HCT116 (cell line): Measurements from ENCODE around the gene SND1. TPM values are rescaled to one million over a fixed set of nuclear protein-coding genes. Genes with fewer than 3 reads are reported as not detected.

Source experiments
- ATAC-seq: fragments of 200-7000 bp; cut with Tn5 transposase; 2 replicates; pipeline ENCODE4 v1.9.1; 2020; ENCODE audit warnings: mild to moderate bottlenecking, moderate library complexity
- BruUV-seq: library from RNA; stranded (reverse); fragments of 400-500 nt; replicated peaks from 2 replicates; lab custom pipeline; 2021; lab: Mats Ljungman, UMichigan
- CTCF ChIA-PET: fragments of 300-600 bp; sonication (Branson Sonifier 250); formaldehyde crosslinking; loops from one replicate; lab custom pipeline; 2021; ENCODE audit warnings: antibody characterized with exemption; lab: Charles Lee
- POLR2A ChIA-PET: fragments of 300-600, 350-600 bp; sonication (Branson Sonifier 250); formaldehyde crosslinking; loops from one replicate; lab custom pipeline; 2021; ENCODE audit warnings: antibody characterized with exemption; lab: Charles Lee
- RAD21 ChIA-PET, 2 experiments: fragments of 300-600 bp; sonication (Branson Sonifier 250); formaldehyde crosslinking; loops; one replicate each; lab custom pipeline; 2023; ENCODE audit warnings: low total read pairs in 2 of 2; ENCODE audit not compliant: uncharacterized antibody in 2 of 2, unreplicated experiment in 2 of 2, low non-redundant PET in 1 of 2; lab: Charles Lee
- DNase-seq: peaks from one replicate; pipeline ENCODE4 v3.0.0-alpha.2; 2010; ENCODE audit warnings: low read depth, low spot score
- H2AFZ ChIP-seq: fragments of 200-600 bp; shearing (Covaris generic), sonication (generic); 2 replicates; pipeline ENCODE4 v1.6.1; 2017; ENCODE audit warnings: low read depth, mixed run types, mixed read lengths, antibody characterized with exemption, low read length; ENCODE audit not compliant: poor library complexity, severe bottlenecking
- H3K27ac ChIP-seq: 2 replicates; pipeline ENCODE4 v1.5.1; 2012; ENCODE audit warnings: low read depth, low read length
- H3K27me3 ChIP-seq: fragments of 200-600 bp; sonication (generic); 2 replicates; pipeline ENCODE4 v1.6.1; 2016; ENCODE audit warnings: mixed run types, low read length, mixed read lengths; ENCODE audit not compliant: insufficient read depth
- H3K36me3 ChIP-seq, 2 experiments: fragments of 200-500 bp in 1 of 2; fragments of 200-600 bp in 1 of 2; sonication (Bioruptor generic) in 1 of 2; sonication (generic) in 1 of 2; 2 replicates each; pipeline versions ENCODE4 v1.5.1 to v1.6.1; 2014 to 2016; ENCODE audit warnings: low read length in 2 of 2, inconsistent platforms in 1 of 2, mixed read lengths in 1 of 2, mixed run types in 1 of 2; ENCODE audit not compliant: insufficient read depth in 2 of 2, control insufficient read depth in 1 of 2
- H3K4me1 ChIP-seq, 2 experiments: fragments of 200-600 bp in 1 of 2; sonication (generic) in 1 of 2; 2 replicates each; pipeline versions ENCODE4 v1.5.1 to v1.6.1; 2012 to 2017; ENCODE audit warnings: low read length in 2 of 2, inconsistent platforms in 1 of 2, mild to moderate bottlenecking in 1 of 2, mixed read lengths in 1 of 2, mixed run types in 1 of 2, moderate library complexity in 1 of 2; ENCODE audit not compliant: insufficient read depth in 2 of 2, control insufficient read depth in 1 of 2
- H3K4me2 ChIP-seq: fragments of 200-600 bp; sonication (generic); 2 replicates; pipeline ENCODE4 v1.6.1; 2017; ENCODE audit warnings: mixed run types, low read length, mixed read lengths
- H3K4me3 ChIP-seq, 2 experiments: fragments of 200-600 bp in 1 of 2; sonication (generic) in 1 of 2; replicated peaks in 1 of 2; 2 replicates each; pipeline ENCODE4 v1.5.1; 2011 to 2016; ENCODE audit warnings: low read length in 2 of 2, control low read depth in 1 of 2, low read depth in 1 of 2, mild to moderate bottlenecking in 1 of 2, mixed read lengths in 1 of 2, mixed run types in 1 of 2
- H3K79me2 ChIP-seq: fragments of 200-600 bp; sonication (generic); 2 replicates; pipeline ENCODE4 v1.6.1; 2017; ENCODE audit warnings: mild to moderate bottlenecking, mixed run types, low read length, moderate library complexity, mixed read lengths; ENCODE audit not compliant: insufficient read depth
- H3K9ac ChIP-seq: fragments of 200-600 bp; sonication (generic); 2 replicates; pipeline ENCODE4 v1.6.1; 2016; ENCODE audit warnings: low read length, mixed read lengths
- H3K9me2 ChIP-seq: fragments of 200-600 bp; sonication (generic), shearing (Covaris generic); 2 replicates; pipeline ENCODE4 v1.6.1; 2017; ENCODE audit warnings: mixed run types, mild to moderate bottlenecking, moderate library complexity; ENCODE audit not compliant: insufficient read depth
- H3K9me3 ChIP-seq, 2 experiments: fragments of 200-500 bp in 1 of 2; fragments of 200-600 bp in 1 of 2; sonication (Bioruptor generic) in 1 of 2; sonication (generic) in 1 of 2; 2 replicates each; pipeline ENCODE4 v1.6.1; 2014 to 2017; ENCODE audit warnings: low read length in 2 of 2, mixed read lengths in 2 of 2, inconsistent platforms in 1 of 2, low read depth in 1 of 2, mild to moderate bottlenecking in 1 of 2, mixed run types in 1 of 2, moderate library complexity in 1 of 2; ENCODE audit not compliant: control insufficient read depth in 1 of 2, insufficient read depth in 1 of 2
- H4K20me1 ChIP-seq: fragments of 200-600 bp; sonication (generic), shearing (Covaris generic); 2 replicates; pipeline ENCODE4 v1.6.1; 2017; ENCODE audit warnings: mixed run types, mild to moderate bottlenecking, moderate library complexity; ENCODE audit not compliant: insufficient read depth
- CTCF ChIP-seq, 3 experiments: fragments of 200-600 bp in 1 of 3; sonication (generic) in 1 of 3; IDR thresholded peaks in 2 of 3; conservative IDR thresholded peaks in 1 of 3; 2 replicates each; pipeline ENCODE4 v1.5.1; 2012 to 2017; ENCODE audit warnings: low read depth in 2 of 3, low read length in 2 of 3, antibody characterized with exemption in 1 of 3, borderline replicate concordance in 1 of 3, control low read depth in 1 of 3, mild to moderate bottlenecking in 1 of 3, mixed read lengths in 1 of 3, mixed run types in 1 of 3, moderate library complexity in 1 of 3; ENCODE audit not compliant: insufficient read depth in 1 of 3
- EGR1 ChIP-seq: IDR thresholded peaks from 2 replicates; pipeline ENCODE4 v1.6.1; 2012; ENCODE audit warnings: low read depth
- ELF1 ChIP-seq: IDR thresholded peaks from 2 replicates; pipeline ENCODE4 v1.6.1; 2012; ENCODE audit warnings: low read depth, borderline replicate concordance
- EZH2phosphoT487 ChIP-seq: fragments of 200-600 bp; IDR thresholded peaks from 2 replicates; pipeline ENCODE4 v1.6.1; 2018; ENCODE audit warnings: antibody characterized with exemption, borderline replicate concordance
- FOSL1 ChIP-seq: IDR thresholded peaks from 2 replicates; pipeline ENCODE4 v1.6.1; 2012; ENCODE audit warnings: low read depth
- MAX ChIP-seq: IDR thresholded peaks from 2 replicates; pipeline ENCODE4 v1.6.1; 2012
- POLR2A ChIP-seq: IDR thresholded peaks from 2 replicates; pipeline ENCODE4 v1.7.0; 2011; ENCODE audit warnings: borderline replicate concordance; ENCODE audit not compliant: insufficient read depth, insufficient read length; ENCODE audit errors: extremely low read depth
- POLR2AphosphoS5 ChIP-seq: IDR thresholded peaks from 2 replicates; pipeline ENCODE4 v1.6.1; 2011; ENCODE audit warnings: mild to moderate bottlenecking, low read depth, low read length, moderate library complexity
- SP1 ChIP-seq: IDR thresholded peaks from 2 replicates; pipeline ENCODE4 v1.6.1; 2012; ENCODE audit warnings: low read depth
- SRF ChIP-seq: IDR thresholded peaks from 2 replicates; pipeline ENCODE4 v1.6.1; 2012; ENCODE audit warnings: low read depth
- ZBTB33 ChIP-seq: IDR thresholded peaks from 2 replicates; pipeline ENCODE4 v1.6.1; 2011; ENCODE audit warnings: mild to moderate bottlenecking, low read length, moderate library complexity; ENCODE audit not compliant: insufficient replicate concordance; ENCODE audit errors: extremely low read depth
- ZFX ChIP-seq: fragments of 450-650 bp; IDR thresholded peaks from 2 replicates; pipeline ENCODE4 v1.6.1; 2017
- ZNF274 ChIP-seq: fragments of 200-500 bp; sonication (Bioruptor generic); IDR thresholded peaks from 2 replicates; pipeline ENCODE4 v1.6.1; 2014; ENCODE audit warnings: mild to moderate bottlenecking, low read depth, low read length, inconsistent platforms
- intact Hi-C: fragments of 100-400 bp; cut with micrococcal nuclease; formaldehyde crosslinking; loops from 2 replicates; pipeline ENCODE4 v1.10.0; 2022
- total RNA-seq: library from RNA; stranded (reverse); gene quantifications from one replicate; pipeline ENCODE4 v1.2.1, GENCODE V29; 2021; ENCODE audit not compliant: unreplicated experiment

Gene SND1
- total RNA-seq, 1 experiment from 2014 or later: 169 TPM

DNA sequence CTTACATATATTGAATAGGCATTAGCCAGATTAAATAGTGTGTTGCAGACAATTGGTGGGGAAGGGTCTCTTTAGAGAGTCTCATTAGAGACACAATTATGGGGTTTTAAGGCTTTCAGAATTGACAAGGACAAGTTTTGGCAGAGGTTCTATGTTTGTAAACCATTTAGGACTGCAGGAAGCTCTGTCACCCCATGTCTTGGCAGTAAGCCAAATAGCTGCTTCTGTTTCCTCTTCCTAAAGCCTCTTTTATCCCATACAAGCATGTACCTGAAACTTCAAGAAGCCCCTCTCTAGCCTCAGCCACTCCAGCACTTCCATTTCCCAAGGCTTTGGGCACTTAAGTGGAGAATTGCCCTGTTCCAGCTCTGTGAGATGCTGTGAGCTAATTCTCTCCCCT, 401.0 kb downstream of the SND1 start:
- Histone ChIP-seq H3K36me3 (no peaks in the 10 kb centered on the region), H3K9ac (no peak overlapping the region), H3K9me3 (no peaks in the 10 kb centered on the region), H2AFZ (no peak overlapping the region), H3K27me3 (no peaks in the 10 kb centered on the region), H3K4me2 (no peak overlapping the region), H3K79me2 (no peaks in the 10 kb centered on the region), H3K4me3 (no peak overlapping the region), H3K27ac (no peak overlapping the region), H3K9me2 (no peaks in the 10 kb centered on the region), H3K4me1 (no peaks in the 10 kb centered on the region; a peak in 1 of 4 replicates), H4K20me1 (no peaks in the 10 kb centered on the region)
- ChIA-PET CTCF (no interaction called here), POLR2A (no interaction called here), RAD21 (no interaction called here)
- no peak for ATAC-seq
- intact Hi-C loops: no loop called here
- TF ChIP-seq POLR2A (no peak), EZH2phosphoT487 (no peak), ZNF274 (no peak), FOSL1 (no peak), ZFX (no peak), SP1 (no peak), ELF1 (no peak), CTCF (IDR thresholded peaks at IDR 0.05 in 2 of 3, conservative IDR thresholded peaks at IDR 0.05 in 1 of 3; ENCODE audit: borderline replicate concordance in 1 of 3, insufficient read depth in 1 of 3, low read depth in 2 of 3, low read length in 2 of 3) (no peak), ZBTB33 (no peak), EGR1 (no peak), POLR2AphosphoS5 (no peak), MAX (no peak), SRF (no peak)
- DNase-seq: no peak
- no TSS peak for BruUV-seq
